HG03520 (cell line): Measurements from ENCODE around the gene MCCC2.
"Not testable (repeated sequence)": the region's sequence is repeated elsewhere in the genome, so short reads cannot be mapped to it uniquely, and the experiment has no call there.

Experiments
- ATAC-seq: cut with Tn5 transposase; IDR thresholded peaks from one replicate; pipeline ENCODE4 v1.9.1; 2021; ENCODE audit warnings: mild to moderate bottlenecking, moderate library complexity; ENCODE audit not compliant: unreplicated experiment

Gene MCCC2

DNA sequence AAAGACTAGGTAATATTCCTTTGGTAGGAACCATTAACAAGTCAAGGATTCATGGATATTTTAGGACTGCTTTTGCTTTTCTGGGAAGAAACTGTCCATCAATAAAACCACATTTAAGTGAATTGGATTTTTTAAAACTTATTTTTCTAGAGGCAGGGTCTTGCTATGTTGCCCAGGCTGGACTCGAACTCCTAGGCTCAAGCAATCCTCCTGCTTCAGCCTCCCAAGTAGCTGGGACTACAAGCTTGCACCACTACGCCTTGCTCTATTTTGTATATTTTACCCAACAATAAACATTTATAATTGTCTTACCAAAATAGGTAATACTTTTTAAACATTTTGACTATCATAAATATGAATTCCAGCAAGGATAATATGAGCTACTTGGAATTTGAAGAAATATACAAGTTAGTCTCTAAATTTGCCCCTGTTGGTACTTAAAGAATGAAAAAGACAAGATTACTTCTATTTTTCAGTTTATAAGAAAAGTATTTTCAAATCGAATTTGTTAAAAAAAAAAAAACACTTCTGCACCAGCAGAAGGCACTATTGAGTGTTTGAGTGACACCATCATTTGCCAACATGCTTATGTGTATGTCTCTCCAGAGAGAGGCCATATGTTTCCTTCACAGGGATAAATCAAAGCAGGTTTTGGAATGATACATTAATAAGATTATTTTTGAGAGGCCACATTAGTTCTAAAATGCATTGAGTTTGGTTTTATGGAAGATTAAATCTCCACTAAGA is 71.9 kb downstream of the MCCC2 start:
- no peak for ATAC-seq

DNA sequence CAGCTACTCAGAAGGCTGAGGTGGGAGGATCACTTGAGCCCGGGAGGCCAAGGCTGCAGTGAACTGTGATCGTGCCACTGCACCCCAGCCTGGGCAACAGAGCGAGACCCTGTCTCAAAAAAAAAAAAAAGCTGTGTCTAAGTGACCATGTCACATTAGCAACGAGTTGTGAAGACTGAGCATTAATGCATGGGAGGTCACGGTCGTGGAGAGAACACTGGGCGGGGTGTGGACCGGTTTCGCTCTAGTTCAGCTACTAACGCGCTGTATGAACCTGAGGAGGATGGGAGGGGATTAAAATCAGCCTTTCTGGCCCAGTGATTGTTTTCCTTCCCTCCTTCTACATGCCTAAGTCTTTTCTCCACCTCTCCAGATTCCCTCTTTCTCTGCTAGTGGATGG is 75.2 kb downstream of the MCCC2 start:
- ATAC-seq = no peak

DNA sequence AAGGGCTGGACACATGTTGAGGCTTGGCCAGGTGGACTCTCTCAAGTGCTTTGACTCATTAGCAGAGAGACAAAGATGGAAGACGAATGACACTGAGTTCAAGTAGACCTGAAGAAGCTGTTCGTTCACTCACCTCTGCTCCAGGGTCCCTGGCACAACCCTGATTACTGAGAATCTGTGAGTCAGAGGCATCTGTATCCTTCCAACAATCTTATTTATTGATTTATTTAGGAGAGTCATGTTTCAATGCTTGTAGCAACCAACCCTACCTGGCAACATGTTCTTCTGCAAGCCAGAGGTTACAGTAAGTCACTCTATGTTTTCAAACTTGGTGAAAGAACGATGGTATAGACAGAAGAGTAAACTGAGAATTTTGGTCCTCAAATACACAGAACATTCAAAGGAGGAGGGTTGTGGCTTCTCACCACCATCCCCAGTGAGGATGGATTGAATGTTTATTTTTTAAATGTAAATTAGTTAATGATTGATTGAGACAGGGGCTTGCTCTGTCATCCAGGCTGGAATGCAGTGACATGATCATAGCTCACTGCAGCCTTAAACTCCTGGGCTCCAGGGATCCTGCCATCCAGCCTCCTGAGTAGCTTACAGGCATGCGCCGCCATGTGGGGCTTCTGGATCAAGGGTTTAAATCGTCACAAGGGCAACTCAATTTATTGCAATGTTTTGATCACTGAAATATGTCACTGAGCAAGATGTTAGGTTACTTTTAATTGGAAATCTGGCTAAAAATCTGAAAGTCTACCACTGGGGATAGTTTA is 76.2 kb downstream of the MCCC2 start:
- ATAC-seq = no peak

DNA sequence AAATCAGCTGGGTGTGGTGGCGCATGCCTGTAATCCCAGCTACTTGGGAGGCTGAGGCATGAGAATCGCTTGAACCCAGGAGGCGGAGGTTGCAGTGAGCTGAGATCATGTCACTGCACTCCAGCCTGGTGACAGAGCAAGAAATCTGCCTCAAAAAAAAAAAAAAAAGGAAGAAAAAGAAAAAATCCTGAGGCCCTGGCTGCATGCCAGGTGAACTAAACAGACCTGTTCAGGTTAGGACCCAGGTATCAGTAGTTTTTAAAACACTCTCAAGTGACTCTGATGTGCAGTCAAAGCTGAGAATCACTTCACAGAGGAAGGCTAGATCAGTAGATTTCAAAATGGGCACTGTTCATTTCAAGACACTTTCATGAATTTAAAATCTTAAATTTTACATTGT is 77.5 kb downstream of the MCCC2 start:
- ATAC-seq = not testable (repeated sequence)

DNA sequence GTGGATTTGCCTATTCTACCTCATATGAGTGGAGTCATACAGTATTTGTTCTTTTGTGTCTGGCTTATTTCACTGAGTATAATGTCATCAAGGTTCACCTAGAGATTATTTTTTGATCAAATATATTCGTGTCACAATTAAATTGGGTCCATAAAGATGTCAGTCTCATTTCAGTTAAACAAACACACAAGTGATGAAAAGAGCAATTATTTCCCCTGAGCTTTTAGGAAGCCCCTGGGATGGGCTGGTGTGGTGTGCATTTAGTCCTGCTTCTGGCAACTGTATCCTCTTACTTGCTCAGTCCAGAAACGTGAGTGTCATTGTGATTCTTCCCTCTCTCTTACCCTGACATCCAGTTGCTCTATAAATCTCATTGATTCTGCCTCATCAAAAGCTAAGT is 79.2 kb downstream of the MCCC2 start:
- no peak for ATAC-seq

DNA sequence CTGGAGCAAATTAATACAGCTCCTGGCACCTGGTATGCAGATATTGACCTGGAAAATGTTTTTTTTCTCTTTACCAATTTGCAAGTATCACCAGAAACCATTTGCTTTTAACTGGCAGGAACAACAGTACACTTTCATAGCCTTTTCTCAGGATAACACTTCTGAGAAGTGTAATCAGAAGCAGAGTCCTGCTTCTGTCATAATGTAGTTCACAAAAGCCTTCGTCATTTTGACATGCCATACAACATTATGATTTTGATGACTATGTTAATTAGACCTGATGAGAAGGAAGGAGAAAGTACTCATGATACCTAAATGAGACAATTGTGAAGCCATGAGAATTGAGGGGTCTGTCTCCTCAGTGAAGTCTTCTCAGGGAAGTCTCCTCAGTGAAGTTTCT is 90.8 kb downstream of the MCCC2 start:
- ATAC-seq = no peak

DNA sequence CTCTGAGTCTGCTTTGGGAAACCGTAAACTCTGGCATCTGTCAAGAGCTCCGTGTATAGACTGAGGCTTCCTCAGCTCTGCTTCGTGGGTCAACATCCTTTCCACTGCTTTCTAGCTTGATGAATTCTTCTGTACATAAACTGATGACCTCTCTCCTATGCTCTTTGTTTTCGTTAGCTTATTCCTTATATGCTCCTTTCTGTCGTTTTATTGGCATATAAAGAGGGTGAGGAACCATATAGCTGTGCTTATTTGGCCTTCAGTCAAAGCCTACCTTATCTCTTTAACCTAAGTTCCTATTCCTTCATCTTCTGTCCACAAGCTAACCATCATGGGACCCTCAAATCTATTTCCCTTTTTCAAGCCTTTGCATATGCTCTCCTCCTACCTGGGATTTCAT is 92.6 kb downstream of the MCCC2 start:
- no peak for ATAC-seq

DNA sequence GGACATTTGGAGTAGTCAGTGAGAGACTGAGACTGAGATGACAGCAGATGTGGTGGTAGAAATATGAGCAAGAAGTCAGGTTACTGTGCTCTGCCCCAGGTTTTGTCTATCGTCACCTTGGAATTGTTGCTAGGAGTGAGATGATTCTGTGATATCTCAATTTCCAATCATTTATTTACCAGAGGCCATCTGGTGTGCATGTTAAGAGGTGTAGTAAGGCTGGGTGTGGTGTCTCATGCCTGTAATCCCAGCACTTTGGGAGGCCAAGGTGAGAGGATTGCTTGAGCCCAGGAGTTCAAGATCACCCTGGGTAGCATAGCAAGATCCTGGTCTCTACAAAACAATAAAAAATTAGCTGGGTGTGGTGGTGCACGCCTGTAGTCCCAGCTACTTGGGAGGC is 93.4 kb downstream of the MCCC2 start:
- no peak for ATAC-seq

DNA sequence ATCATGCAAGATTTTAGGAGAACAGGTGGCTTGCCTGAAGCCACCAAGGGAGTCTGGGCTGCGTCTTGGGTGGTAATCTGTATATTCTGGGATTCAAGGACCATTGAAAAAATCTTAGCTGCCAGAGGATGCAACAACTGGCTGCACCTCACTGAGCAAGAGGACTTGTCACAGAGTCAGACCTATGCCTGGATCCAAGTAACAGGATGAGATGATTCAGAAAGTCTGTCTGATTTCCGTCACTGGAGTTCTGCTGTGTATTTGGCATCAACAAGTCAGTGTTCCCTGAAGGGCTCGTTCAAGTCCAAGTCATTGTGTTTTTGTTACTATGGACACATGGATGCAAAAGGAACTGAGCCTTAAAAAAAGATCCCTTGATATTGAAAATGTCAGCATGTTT is 94.2 kb downstream of the MCCC2 start:
- ATAC-seq = no peak

DNA sequence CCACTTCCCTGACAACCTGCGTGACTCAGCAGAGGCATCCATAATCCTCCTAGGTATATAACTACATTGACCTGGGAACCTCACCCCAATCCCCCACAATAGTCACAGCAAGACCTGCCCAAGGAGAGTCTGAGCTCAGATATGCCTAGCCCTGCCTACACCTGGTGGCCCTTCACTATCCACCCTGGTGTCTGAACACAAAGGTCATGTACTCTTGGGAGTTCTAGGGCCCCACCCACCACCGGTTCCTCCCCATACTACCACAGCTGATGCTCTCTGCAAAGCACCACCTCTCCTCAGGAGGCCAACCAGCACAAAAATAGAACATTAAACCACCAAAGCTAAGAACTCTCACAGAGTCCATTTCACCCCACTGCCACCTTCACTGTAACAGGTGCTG is 97.2 kb downstream of the MCCC2 start:
- no peak for ATAC-seq

DNA sequence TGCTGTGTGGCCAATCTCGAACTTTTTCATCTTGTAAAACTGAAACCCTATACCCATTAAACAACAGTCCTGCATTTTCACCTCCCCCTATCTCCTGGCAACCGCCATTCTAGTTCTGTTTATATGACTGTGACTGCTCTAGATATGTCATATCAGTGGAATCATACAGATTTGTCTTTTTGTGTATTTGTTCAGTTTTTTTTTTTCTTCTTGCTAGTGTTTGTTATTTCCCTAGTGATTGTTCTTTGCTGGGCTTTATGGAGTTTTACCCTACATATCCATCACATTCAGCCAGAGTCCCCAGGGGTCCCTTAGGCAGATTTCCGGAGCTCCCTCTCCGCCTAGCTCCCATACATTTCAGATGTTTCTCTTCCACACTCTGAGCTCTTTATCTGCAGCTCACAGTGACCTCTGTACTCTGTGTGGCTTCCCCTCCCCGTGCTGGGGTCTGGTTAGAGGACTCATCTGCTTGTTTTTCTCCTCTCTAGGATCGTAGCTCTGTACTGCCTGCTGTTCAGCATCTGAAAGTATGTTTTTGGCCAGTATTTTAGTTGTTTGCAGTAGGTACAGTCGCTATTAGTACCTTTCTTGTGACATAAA is 106.8 kb downstream of the MCCC2 start:
- ATAC-seq = no peak

DNA sequence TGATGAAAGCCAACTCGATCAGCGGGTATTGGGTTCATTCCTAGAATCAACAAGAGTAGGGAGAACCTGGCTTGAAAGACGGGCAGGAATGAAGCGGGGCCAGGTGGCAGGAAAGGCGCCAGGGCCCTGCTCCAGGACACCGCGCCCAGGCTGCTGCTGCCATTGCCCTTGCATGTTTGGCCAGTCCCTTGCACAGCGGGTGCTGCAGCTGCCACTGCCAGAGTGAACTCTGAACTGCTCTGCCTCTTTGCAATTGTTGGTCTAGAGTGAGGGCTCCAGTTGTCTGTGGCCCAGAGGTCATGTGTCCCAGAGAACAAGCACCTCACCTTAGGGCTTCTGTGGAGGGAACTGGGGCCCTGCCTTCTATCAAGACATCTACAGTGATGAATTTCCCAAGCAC is 107.9 kb downstream of the MCCC2 start:
- no peak for ATAC-seq

DNA sequence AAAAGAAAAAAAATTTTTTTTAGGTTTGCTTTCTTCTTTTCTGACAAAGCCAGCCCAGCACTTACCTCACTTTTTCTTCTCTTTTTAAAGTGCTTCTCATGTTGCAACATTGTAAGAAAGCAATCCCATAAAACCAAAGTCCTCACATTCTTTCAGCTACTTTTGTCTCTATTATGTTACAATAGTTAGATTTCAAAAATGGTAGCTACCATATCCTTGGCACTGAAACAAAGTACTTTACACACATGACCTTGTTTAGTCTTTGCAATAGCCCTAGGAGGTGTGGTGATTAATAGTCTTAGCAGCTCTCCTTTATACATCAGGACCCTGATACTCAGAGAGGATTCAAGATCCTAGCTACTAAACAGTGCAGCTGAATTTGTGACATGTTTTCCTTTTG is 108.5 kb downstream of the MCCC2 start:
- no peak for ATAC-seq

DNA sequence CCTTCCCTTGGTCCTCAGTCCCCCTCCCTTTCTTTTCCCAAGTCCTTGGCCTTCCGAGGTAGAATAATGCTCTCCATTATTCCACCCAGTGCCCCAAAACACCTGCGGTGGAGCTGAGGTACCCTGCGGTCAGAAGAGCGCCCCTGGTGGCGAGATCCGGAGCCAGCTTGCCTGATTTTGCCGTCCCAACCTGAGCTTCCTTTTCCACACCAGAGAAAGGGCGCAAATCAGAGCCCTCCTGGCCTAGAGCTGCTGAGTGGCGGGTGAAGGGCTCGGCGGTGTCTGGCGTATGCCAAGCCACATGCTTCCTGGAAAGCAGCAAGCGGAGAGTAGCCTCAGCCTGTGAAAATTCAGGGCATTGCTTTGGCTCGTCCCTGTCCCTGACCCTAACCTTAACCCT is 110.8 kb downstream of the MCCC2 start:
- no peak for ATAC-seq

DNA sequence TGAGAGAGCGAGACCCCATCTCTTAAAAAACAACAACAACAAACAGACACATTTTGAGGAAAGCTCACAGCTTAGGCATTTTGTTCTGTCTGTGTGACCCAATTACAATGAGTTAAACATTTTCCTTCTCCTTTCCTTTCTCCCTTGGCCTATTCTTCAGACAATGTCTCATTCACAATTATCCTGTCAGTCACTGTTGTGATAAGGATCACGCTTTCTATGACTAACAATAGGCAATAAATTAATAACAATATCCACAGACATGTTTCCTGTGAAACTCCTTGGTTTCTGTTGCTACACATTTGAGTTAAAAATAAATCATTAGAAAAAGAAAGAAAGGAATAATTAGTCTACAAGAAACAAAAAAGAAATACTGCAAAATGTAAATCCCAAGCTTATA is 112.1 kb downstream of the MCCC2 start:
- ATAC-seq = no peak

DNA sequence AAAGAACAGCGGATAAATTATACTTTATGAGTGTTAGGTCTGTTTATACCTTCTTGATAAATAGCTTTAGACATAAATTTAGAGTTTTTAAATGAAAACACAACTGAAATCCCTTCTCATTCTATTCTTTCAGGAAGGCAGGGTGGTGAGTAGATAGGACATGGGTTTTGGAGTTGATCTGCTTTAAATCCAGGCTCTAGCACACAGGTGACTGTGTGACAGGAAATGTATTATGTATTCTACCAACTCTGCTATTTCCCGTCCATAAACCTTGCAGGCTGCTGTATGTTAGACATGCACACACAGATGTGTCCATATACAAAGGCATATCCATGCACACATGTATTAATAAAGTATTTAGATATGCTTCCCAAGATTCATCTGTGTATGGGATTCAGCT is 112.6 kb downstream of the MCCC2 start:
- ATAC-seq = no peak

DNA sequence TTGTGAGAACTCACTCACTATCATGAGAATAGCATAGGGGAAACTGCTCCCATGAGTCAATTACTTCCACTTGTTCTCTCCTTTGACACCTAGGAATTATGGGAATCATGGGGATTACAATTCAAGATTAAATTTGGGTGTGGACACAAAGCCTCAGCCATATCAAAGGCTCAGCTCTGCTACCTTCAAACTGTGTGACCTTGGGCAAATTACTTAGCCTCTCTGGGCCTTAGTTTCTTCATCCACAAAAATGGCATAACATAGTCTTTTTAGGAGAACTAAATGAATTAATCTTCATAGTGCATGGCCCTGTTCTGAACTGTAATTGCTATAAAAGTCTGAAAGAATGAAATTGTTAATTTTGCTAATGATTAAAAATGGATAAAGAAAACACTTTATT is 113.7 kb downstream of the MCCC2 start:
- no peak for ATAC-seq

DNA sequence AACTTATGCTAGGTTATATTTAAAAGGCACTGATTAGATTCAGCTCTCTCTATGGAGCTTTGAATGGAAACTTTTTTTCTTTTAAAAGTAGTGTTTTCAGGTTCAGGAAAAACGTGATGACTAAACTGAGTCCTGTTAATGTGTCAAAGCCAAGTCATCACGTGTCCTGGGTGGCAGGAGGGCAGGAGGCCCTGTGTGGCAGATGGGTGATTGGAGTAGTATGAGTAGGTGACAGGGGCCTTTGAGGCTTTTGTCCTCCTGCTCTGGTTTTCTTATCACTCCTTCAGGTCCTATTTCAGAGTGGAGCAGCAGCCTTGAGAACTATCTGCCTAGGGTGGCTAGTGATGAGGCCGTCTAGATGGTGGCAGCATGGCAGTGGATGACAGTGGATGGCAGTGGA is 114.3 kb downstream of the MCCC2 start:
- no peak for ATAC-seq

DNA sequence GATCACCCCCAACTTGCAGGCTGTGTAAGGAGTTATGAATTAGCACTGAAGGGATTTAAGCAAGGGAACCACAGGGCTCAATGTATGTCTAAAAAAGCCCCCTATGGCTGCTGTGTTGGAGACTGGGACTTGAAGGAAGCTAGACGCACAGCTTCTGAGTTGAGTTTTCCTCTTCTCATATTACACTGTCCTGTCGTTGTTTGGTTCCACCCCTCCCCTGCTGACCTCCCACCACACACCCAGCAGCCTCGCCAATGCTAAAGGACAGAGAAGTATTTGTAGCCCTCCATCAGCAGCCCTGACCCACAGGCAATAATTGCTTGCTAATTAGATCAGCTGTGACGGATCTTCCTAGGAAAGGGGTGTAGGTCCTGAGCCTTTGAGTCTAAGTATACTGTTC is 116.8 kb downstream of the MCCC2 start:
- ATAC-seq = no peak

DNA sequence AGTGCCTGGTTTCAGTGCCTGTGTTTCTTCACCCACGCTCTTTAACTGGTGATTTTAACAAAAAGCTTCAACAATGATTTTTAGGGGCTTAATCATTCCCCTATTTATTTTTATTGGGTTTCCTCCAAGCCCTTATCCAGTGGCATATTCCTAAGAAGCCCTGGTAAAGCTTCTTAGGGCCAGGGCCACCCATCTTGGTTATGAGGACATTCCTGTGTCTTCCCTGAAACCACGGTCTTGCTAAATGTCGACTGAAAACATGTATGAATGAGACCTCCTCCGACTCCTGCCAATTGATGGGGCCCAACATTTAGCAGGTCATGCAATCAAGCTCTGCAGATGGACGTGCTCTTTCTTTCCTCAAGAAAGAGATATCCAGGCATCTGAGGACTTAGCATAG is 118.3 kb downstream of the MCCC2 start:
- ATAC-seq = no peak

DNA sequence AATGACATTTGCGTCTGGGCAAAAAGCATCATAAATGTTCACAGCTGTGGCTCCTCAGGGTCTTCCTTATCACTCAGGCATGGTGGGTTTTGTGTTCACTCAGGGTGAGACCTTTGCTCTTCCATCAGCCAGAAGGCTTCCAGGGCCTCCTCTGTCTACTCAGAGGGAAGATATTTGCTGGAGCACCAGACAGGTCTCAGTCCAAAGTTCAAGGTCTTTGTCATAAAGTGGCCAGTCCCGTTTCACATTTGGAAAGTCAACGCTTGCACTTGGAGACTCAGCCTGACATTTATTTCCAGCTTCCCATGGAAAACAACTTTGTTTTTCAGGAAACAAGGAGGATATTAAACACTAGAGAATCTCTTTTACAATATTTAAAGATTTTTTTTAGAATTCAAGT is 119.8 kb downstream of the MCCC2 start:
- no peak for ATAC-seq
